ENCODE results near the gene PLXDC2.

PLXDC2 gene

DNA sequence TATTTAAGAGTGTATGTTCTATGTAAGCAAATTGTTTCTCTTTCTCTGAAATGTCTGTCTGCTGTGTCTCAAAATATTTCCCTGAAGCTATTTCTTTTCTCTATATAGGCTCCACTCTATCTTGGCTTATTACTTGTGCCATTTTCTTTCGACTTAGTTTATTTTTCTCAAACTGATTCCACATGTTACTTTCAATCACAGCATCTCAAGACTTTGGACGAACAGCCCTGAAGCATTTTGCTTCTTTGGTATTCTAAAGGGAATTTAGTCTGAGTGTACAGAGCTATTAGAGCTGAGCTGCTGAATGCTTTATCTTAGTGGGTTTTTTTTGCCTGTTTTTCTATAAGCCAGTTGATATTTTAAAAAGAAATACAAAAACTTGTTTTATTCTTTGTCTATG lies 95.7 kb downstream of the PLXDC2 start:
- DNase-seq (ENCODE audit: low spot score) = no peak

GRCh38 chr10:19913987-19914386 lies 97.8 kb downstream of the PLXDC2 start:
- DNase-seq (ENCODE audit: low spot score) = no peak

DNA sequence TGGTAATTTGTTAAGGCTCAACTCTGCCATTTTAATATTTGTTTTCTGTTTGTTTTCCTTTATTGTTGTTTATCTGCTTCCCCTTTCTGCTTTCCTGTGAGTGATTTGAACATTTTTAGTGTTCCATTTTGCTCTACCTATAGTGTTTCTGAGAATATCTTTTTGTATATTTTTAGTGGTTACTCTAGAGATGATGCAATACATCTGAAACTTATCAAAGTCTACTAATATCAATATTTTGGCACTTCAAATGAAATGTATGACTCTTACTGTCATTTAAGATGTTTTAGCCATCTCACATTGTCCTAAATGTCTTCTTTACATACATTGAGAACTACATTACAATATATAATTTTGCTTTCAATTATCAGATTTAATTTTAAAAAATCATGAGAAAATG lies 98.9 kb downstream of the PLXDC2 start:
- no peak for DNase-seq (ENCODE audit: low spot score)

- no peak for DNase-seq (ENCODE audit: low spot score)
Observed at GRCh38 chr10:19915816-19916215, 99.6 kb downstream of the PLXDC2 start.

DNA sequence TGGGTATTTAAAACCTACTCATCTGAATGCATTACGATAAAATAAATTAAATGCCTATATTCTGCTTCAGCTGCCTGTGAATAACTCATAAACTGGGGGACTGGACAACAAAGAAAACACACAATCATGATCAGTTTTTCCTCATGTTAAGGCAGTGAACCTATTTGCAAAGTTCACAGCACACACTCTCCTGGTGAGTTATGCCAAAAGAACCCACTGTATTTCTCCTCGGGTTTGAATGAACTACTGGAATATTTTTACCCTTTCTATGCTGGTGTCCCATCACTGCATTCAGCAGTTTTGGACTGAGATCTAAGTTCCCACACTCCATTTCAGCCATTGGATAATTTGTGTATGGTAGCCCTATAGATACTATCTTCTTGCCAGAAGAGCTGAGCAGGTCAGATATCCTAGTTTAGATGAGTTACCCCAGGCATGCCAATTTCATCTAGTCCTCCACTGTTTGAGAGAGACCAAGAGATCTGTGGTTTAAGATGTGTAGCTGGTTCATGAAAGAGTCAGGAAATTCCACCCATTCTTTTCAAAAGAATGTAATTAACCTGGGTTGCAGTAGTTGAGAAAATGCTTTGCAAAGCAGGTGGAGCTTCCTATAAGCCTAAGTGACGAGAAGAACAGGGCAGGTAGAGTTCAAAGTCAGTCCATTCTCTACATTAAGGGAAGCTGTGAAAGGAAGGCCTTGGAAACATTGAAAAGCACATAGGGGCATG lies 101.7 kb downstream of the PLXDC2 start:
- no peak for DNase-seq (ENCODE audit: low spot score)

DNA sequence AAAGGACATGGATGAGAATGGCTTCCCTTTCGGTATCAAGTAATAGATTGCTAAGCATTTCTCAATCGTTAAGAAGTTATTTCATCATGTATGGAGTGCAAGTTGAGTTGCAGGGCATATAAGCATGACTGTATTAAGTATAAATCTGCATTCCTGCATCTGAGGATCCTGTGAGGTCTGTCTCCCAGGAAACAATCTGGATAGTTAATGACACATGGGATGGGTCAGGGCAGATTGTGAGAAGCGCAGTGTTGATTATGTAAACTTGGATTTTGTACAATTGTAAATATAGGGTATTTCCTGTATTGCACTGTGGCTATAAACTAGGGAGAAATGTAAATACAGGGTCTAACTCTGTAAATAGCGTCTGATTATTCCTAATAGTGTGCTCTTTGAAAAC lies 102.6 kb downstream of the PLXDC2 start:
- DNase-seq (ENCODE audit: low spot score) = no peak

GRCh38 chr10:19919671-19920070 lies 103.4 kb downstream of the PLXDC2 start:
- no peak for DNase-seq (ENCODE audit: low spot score)

- DNase-seq (ENCODE audit: low spot score) = no peak
Observed at GRCh38 chr10:19920075-19920726, 104.0 kb downstream of the PLXDC2 start.

GRCh38 chr10:19921300-19922140 lies 105.3 kb downstream of the PLXDC2 start:
- DNase-seq (ENCODE audit: low spot score) = no peak

- DNase-seq (ENCODE audit: low spot score) = no peak
Observed at GRCh38 chr10:19922236-19922963, 106.2 kb downstream of the PLXDC2 start.

- no peak for DNase-seq (ENCODE audit: low spot score)
Observed at GRCh38 chr10:19925064-19925463, 108.8 kb downstream of the PLXDC2 start.

GRCh38 chr10:19928936-19929335 lies 112.7 kb downstream of the PLXDC2 start:
- DNase-seq (ENCODE audit: low spot score) = no peak

DNA sequence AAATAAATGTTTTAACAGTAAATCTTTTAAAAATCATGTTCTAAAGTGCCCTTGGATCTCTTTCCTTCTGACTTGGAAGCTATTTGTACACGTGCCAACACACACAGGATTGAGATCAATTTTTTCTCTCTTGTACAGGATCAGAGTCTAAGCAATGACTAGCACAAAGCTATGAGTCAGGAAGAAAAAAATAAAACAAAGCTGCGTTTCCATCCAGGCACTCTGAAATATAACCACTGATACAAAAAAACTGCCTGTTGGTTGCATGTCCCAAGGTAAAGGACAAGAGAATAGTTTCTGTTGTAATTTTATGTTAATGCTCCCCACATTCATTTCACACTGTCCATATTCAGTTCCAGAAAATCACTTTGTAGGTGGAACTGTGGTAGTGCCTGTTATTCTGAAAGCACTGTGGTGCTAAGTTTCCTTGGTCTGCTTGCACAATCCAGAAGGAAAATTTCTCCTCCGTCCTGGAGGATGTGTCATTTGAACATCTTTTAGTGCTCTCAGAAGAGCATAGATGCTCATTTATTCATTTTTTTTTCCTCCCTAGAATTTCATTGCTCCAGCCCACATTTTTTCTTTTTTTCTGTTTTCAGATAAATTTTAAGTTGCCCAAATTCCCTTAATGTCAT lies 113.4 kb downstream of the PLXDC2 start:
- no peak for DNase-seq (ENCODE audit: low spot score)

GRCh38 chr10:19930936-19931893 lies 115.0 kb downstream of the PLXDC2 start:
- no peak for DNase-seq (ENCODE audit: low spot score)

DNA sequence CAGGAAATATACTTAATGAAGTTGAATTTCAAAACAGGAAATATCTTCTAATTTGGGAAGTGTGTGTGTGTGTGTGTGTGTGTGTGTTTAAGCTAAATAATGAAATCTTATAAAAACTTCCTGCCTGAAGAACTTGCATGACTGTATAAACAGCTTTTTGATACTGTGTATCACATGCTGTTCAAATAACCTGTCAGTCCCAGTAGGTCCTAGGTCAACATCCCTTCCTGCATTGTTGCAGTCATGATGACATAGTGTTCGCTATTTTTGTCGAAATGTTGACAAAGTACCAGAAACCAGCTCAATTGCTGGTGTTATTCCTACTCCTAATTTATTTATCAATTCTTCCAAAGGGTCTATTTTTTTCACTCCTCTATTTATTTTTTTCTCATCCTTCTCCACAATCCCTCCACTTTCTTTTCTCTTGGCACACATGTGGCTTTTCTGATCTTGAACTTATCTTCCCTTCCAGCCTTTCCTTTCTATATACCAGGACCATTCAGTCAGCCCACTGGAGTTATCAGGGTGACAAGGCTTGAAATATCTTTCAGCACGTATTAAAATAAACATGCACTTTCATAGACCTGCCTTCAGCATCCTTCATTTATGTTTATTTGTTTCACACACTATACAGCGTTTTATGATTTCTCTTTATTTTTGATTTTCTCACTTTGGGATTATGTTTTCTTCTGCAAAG lies 115.8 kb downstream of the PLXDC2 start:
- no peak for DNase-seq (ENCODE audit: low spot score)

DNA sequence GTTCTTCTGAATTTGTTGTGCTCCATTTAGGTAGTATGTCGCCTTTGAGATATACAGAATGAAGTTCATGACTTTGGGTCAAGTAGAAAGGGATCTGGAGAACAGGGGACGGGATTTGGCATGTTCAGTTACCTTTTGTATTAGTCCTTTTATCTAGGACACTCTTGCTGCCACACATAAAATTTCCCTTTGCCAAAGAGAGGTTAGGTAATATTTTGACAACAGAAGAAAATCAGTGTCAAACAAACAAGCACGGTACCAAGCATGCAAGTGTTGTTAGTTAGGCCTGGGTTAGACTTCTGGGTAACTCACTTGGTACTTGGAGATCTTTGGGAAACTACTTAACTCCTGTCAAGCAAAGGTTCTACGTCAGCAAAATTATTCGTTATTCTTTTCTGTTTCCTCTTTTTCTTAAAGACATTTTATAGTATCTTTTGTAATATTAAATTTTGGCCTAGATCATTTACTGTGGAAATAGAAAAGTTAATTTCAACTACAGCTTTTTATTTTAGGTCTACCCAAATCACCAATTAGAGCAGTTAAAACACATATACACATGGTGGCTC lies 116.7 kb downstream of the PLXDC2 start:
- no peak for DNase-seq (ENCODE audit: low spot score)

DNA sequence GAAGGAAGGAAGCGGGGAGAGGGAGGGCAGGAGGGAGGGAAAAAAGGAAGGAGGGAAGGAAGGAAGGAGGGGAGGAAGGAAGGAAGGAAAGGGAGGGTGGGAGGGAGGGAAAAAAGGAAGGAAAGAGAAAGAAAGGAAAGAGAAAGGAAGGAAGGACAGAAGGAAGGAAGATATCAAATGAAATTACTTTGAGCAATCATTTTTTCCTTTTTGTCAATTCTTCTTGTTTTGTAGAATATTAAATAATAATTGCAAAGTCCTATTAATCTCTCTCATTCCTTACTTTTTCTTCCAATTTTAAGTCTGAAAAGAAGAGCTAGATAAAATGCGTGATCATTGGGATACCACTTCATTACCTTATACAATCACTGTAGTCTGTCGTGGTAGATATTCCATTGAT lies 117.5 kb downstream of the PLXDC2 start:
- DNase-seq (ENCODE audit: low spot score) = no peak

GRCh38 chr10:19935176-19935575 lies 118.9 kb downstream of the PLXDC2 start:
- DNase-seq (ENCODE audit: low spot score) = no peak

DNA sequence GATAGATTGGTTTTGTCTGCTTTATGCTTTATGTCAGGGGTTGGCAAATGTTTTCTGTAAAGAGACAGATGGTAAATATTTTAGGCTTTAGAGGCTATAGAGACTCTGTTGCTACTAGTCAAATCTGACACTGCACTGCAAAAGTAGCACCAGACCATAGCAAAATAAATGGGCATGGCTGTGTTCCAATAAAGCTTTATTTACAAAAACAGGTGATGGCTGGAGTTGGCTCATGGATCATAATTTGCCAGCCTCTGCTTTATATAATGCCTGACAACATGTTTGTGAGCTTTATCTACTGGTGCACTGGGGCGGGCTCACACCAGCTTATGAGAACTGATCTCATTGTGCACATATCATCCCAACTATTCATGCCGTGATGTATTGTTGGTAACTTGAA lies 120.1 kb downstream of the PLXDC2 start:
- no peak for DNase-seq (ENCODE audit: low spot score)

DNA sequence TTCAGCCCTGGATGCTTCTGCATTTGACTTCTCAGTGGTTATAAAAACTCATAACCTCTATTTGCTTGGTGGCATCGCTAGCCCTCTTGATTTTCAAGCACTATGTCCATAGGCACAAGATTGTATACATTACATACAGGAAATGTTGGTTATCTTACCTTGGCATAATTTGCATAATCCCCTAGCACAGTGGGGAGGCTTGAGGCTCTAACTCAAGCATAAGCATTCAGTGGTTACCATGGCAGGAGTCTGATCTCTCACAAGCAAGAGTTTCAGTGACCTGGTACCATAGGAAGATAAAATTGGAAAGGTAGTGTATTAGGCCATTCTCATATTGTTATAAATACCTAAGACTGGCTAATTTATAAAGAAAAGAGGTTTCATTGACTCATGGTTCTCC lies 121.8 kb downstream of the PLXDC2 start:
- DNase-seq (ENCODE audit: low spot score) = no peak

Measured in CD4-positive, alpha-beta T cell treated with Interleukin-6 at 100 ng/mL for 8 hours (primary cell).